ENCODE results near the gene PER2. TPM values are rescaled to one million over a fixed set of nuclear protein-coding genes. Genes with fewer than 3 reads are reported as not detected.

The PER2 gene
- total and polyA plus RNA-seq, 12 donors: 1.3 to 11.4 (median 4.8) TPM

- peaks cover 0 to 6% of the 10 kb centered on the region in 2 donors for H3K4me1 ChIP-seq (replicated peaks in 1 of 2)
- H3K9me3 ChIP-seq (replicated peaks in 1 of 3): no peaks in the 10 kb centered on the region
- peak overlapping the region in 3 of 4 donors; percentile 22 to 67 (median 43) for H3K4me3 ChIP-seq
- 0 to 16% (median 3%) methylated on average over 1 to 46 of the region's 46 CpGs for WGBS, 4 donors
- intact Hi-C loops (cut with DNase I): no loop called here
- H3K27me3 ChIP-seq: no peaks in the 10 kb centered on the region
- H3K36me3 ChIP-seq (replicated peaks in 1 of 2): no peaks in the 10 kb centered on the region
- peak; percentile 69 to 89 (median 82) for DNase-seq
- TF ChIP-seq POLR2A (IDR thresholded peaks at IDR 0.05): peak in 1 of 2 donors; percentile 48
- no peak for TF ChIP-seq CTCF (IDR thresholded peaks at IDR 0.05)
- H3K27ac ChIP-seq: peak overlapping the region in 1 of 5 donors; percentile 19
Observed at GRCh38 chr2:238231251-238231793, 57.1 kb downstream of the PER2 start.

- Histone ChIP-seq H3K36me3 (replicated peaks in 1 of 2) (no peaks in the 10 kb centered on the region), H3K9me3 (replicated peaks in 1 of 3) (no peaks in the 10 kb centered on the region), H3K27me3 (no peaks in the 10 kb centered on the region), H3K4me3 (peak overlapping the region in 3 of 4 donors; percentile 22 to 67 (median 43)), H3K27ac (no peak overlapping the region), H3K4me1 (replicated peaks in 1 of 2) (peaks cover 0 to 6% of the 10 kb centered on the region in 2 donors)
- DNase-seq: no peak
- intact Hi-C loops (cut with DNase I): no loop called here
- WGBS, 4 donors: 63 to 90% (median 83%) methylated on average over 5 of the region's 5 CpGs
- TF ChIP-seq CTCF (IDR thresholded peaks at IDR 0.05) (no peak), POLR2A (IDR thresholded peaks at IDR 0.05) (no peak)
Observed at GRCh38 chr2:238230699-238231098, 57.7 kb downstream of the PER2 start.

- Histone ChIP-seq H3K27ac (no peak overlapping the region), H3K9me3 (replicated peaks in 1 of 3) (no peaks in the 10 kb centered on the region), H3K36me3 (replicated peaks in 1 of 2) (no peaks in the 10 kb centered on the region), H3K27me3 (no peaks in the 10 kb centered on the region), H3K4me3 (no peak overlapping the region), H3K4me1 (replicated peaks in 1 of 2) (peaks cover 0 to 6% of the 10 kb centered on the region in 2 donors)
- DNase-seq: no peak
- TF ChIP-seq POLR2A (IDR thresholded peaks at IDR 0.05) (no peak), CTCF (IDR thresholded peaks at IDR 0.05) (no peak)
- 77 to 84% (median 81%) methylated on average over 3 to 4 of the region's 4 CpGs for WGBS, 4 donors
- intact Hi-C loops (cut with DNase I): no loop called here
Observed at GRCh38 chr2:238228700-238229099, 59.7 kb downstream of the PER2 start.

- 84 to 95% (median 91%) methylated on average over 8 to 11 of the region's 11 CpGs for WGBS, 4 donors
Observed at GRCh38 chr2:238227587-238228032, 60.8 kb downstream of the PER2 start.

More at GRCh38 chr2:238227587-238228032, 60.8 kb downstream of the PER2 start:
- DNase-seq: no peak
- H3K4me3 ChIP-seq: no peak overlapping the region
- no peak overlapping the region for H3K27ac ChIP-seq
- no peaks in the 10 kb centered on the region for H3K9me3 ChIP-seq (replicated peaks in 1 of 3)
- H3K27me3 ChIP-seq: no peaks in the 10 kb centered on the region
- no peak for TF ChIP-seq CTCF (IDR thresholded peaks at IDR 0.05)
- TF ChIP-seq POLR2A (IDR thresholded peaks at IDR 0.05): no peak
- intact Hi-C loops (cut with DNase I): no loop called here
- peaks cover 0 to 6% of the 10 kb centered on the region in 2 donors for H3K4me1 ChIP-seq (replicated peaks in 1 of 2)
- no peaks in the 10 kb centered on the region for H3K36me3 ChIP-seq (replicated peaks in 1 of 2)
